Peyer's patch (tissue), 4 donors: ENCODE results near the gene VEGFA. TPM values are rescaled to one million over a fixed set of nuclear protein-coding genes. Genes with fewer than 3 reads are reported as not detected.

Experiments
- DNase-seq, 3 donors: peaks; one replicate each; pipeline ENCODE4 v3.0.0-alpha.2; 2017 to 2019
- H3K27ac ChIP-seq, 4 donors: fragments of 200-600 bp; sonication (generic); one replicate each; pipeline ENCODE4 v1.5.1; 2016 to 2019
- H3K27me3 ChIP-seq, 2 donors: fragments of 200-600 bp; sonication (generic); one replicate each; pipeline ENCODE4 v1.5.1; 2019
- H3K36me3 ChIP-seq, 3 donors: fragments of 200-600 bp; sonication (generic); one replicate each; pipeline ENCODE4 v1.5.1; 2016 to 2019
- H3K4me1 ChIP-seq, 4 donors: fragments of 200-600 bp; sonication (generic); one replicate each; pipeline ENCODE4 v1.5.1; 2016 to 2019
- H3K4me3 ChIP-seq, 4 donors: fragments of 200-600 bp; sonication (generic); 1 replicate in 3 of 4; 2 replicates in 1 of 4; pipeline ENCODE4 v1.5.1; 2016 to 2019; ENCODE audit warnings: mild to moderate bottlenecking in 1 of 4
- H3K9me3 ChIP-seq, 4 donors: fragments of 200-600 bp; sonication (generic); one replicate each; pipeline ENCODE4 v1.5.1; 2016 to 2019; ENCODE audit warnings: mild to moderate bottlenecking in 1 of 4
- CTCF ChIP-seq, 6 experiments: fragments of 450-650 bp in 4 of 6; fragments of 200-600 bp in 2 of 6; sonication (generic) in 1 of 6; IDR thresholded peaks; one replicate each; pipeline ENCODE4 v1.5.1; 2017 to 2019; ENCODE audit warnings: antibody characterized with exemption in 6 of 6, mild to moderate bottlenecking in 3 of 6, moderate library complexity in 1 of 6
- POLR2A ChIP-seq, 2 donors: fragments of 450-650 bp; IDR thresholded peaks; one replicate each; pipeline ENCODE4 v1.5.1; 2017; ENCODE audit warnings: antibody characterized with exemption in 2 of 2, mild to moderate bottlenecking in 2 of 2, moderate library complexity in 2 of 2
- total RNA-seq, 4 donors: library from RNA; depleted of rRNA; stranded (reverse); fragments of >200 nt; gene quantifications; one replicate each; pipeline ENCODE4 v1.1.0, GENCODE V29; 2016

The VEGFA gene
- total RNA-seq, 4 donors from 2014 or later = 202 to 663 (median 418) TPM

GRCh38 chr6:43795421-43795820, 25.4 kb downstream of the VEGFA start:
- Histone ChIP-seq H3K27ac (no peak overlapping the region), H3K27me3 (no peaks in the 10 kb centered on the region), H3K9me3 (no peaks in the 10 kb centered on the region), H3K4me1 (peaks cover 0 to 17% (median 7%) of the 10 kb centered on the region in 4 donors), H3K4me3 (no peak overlapping the region), H3K36me3 (no peaks in the 10 kb centered on the region)
- no peak for DNase-seq
- no peak for TF ChIP-seq CTCF (IDR thresholded peaks at IDR 0.05)
- TF ChIP-seq POLR2A (IDR thresholded peaks at IDR 0.05) = no peak

- Histone ChIP-seq H3K27ac (no peak overlapping the region), H3K9me3 (no peaks in the 10 kb centered on the region), H3K27me3 (no peaks in the 10 kb centered on the region), H3K4me1 (peaks cover 0 to 17% (median 7%) of the 10 kb centered on the region in 4 donors), H3K4me3 (no peak overlapping the region), H3K36me3 (no peaks in the 10 kb centered on the region)
- DNase-seq = no peak
- TF ChIP-seq CTCF (IDR thresholded peaks at IDR 0.05) (no peak), POLR2A (IDR thresholded peaks at IDR 0.05) (no peak)
These were observed 26.2 kb downstream of the VEGFA start for GRCh38 chr6:43796168-43796567.

- Histone ChIP-seq H3K27me3 (no peaks in the 10 kb centered on the region), H3K4me3 (no peak overlapping the region), H3K4me1 (peaks cover 0 to 17% (median 7%) of the 10 kb centered on the region in 4 donors), H3K27ac (no peak overlapping the region), H3K36me3 (no peaks in the 10 kb centered on the region), H3K9me3 (no peaks in the 10 kb centered on the region)
- TF ChIP-seq POLR2A (IDR thresholded peaks at IDR 0.05) (no peak), CTCF (IDR thresholded peaks at IDR 0.05) (peak in 2 of 6 experiments; percentile 5 to 21)
- DNase-seq = peak in 1 of 3 donors; percentile 21
These were observed 27.2 kb downstream of the VEGFA start for GRCh38 chr6:43796903-43797890.

- H3K4me3 ChIP-seq = no peak overlapping the region
- DNase-seq = peak in 1 of 3 donors; percentile 44
- peak overlapping the region in 2 of 4 donors; percentile 88 to 95 for H3K27ac ChIP-seq
- no peaks in the 10 kb centered on the region for H3K36me3 ChIP-seq
- peaks cover 0 to 20% (median 8%) of the 10 kb centered on the region in 4 donors for H3K4me1 ChIP-seq
- TF ChIP-seq POLR2A (IDR thresholded peaks at IDR 0.05) (no peak), CTCF (IDR thresholded peaks at IDR 0.05) (no peak)
- no peaks in the 10 kb centered on the region for H3K9me3 ChIP-seq
- H3K27me3 ChIP-seq = no peaks in the 10 kb centered on the region
These were observed 27.9 kb downstream of the VEGFA start for GRCh38 chr6:43797919-43798318.

GRCh38 chr6:43798688-43799444, 28.9 kb downstream of the VEGFA start:
- no peaks in the 10 kb centered on the region for H3K9me3 ChIP-seq
- no peaks in the 10 kb centered on the region for H3K27me3 ChIP-seq
- DNase-seq = peak in 2 of 3 donors; percentile 91 to 94
- no peak for TF ChIP-seq CTCF (IDR thresholded peaks at IDR 0.05)
- peak; percentile 63 to 90 for TF ChIP-seq POLR2A (IDR thresholded peaks at IDR 0.05)
- peak overlapping the region in 1 of 4 donors; percentile 12 for H3K4me3 ChIP-seq
- H3K36me3 ChIP-seq = no peaks in the 10 kb centered on the region
- peak overlapping the region in 3 of 4 donors; percentile 68 to 95 (median 88) for H3K27ac ChIP-seq
- peaks cover 0 to 29% (median 10%) of the 10 kb centered on the region in 4 donors for H3K4me1 ChIP-seq
